GM21390 (cell line): ENCODE measurements around the gene PSAPL1.

Source experiments
- ATAC-seq: cut with Tn5 transposase; IDR thresholded peaks from one replicate; pipeline ENCODE4 v1.9.1; 2021; ENCODE audit not compliant: unreplicated experiment

The PSAPL1 gene

GRCh38 chr4:7397206-7398103 is 37.3 kb downstream of the PSAPL1 start:
- ATAC-seq: no peak

GRCh38 chr4:7396186-7396910 is 38.4 kb downstream of the PSAPL1 start:
- no peak for ATAC-seq

- ATAC-seq: no peak
Observed at GRCh38 chr4:7395645-7396044, 39.1 kb downstream of the PSAPL1 start.

- ATAC-seq: no peak
Observed at GRCh38 chr4:7394681-7395451, 39.9 kb downstream of the PSAPL1 start.

- ATAC-seq: no peak
Observed at GRCh38 chr4:7393601-7394575, 40.8 kb downstream of the PSAPL1 start.

- ATAC-seq: no peak
Observed at GRCh38 chr4:7392438-7393421, 42.0 kb downstream of the PSAPL1 start.

- ATAC-seq: no peak
Observed at GRCh38 chr4:7391637-7392437, 42.9 kb downstream of the PSAPL1 start.

- ATAC-seq: no peak
Observed at GRCh38 chr4:7390906-7391636, 43.7 kb downstream of the PSAPL1 start.

- no peak for ATAC-seq
Observed at GRCh38 chr4:7390336-7390735, 44.4 kb downstream of the PSAPL1 start.

- no peak for ATAC-seq
Observed at GRCh38 chr4:7389719-7390118, 45.0 kb downstream of the PSAPL1 start.

GRCh38 chr4:7389101-7389701 is 45.5 kb downstream of the PSAPL1 start:
- no peak for ATAC-seq

GRCh38 chr4:7388627-7389026 is 46.1 kb downstream of the PSAPL1 start:
- no peak for ATAC-seq

GRCh38 chr4:7387925-7388324 is 46.8 kb downstream of the PSAPL1 start:
- no peak for ATAC-seq

- no peak for ATAC-seq
Observed at GRCh38 chr4:7384929-7385890, 49.5 kb downstream of the PSAPL1 start.

- ATAC-seq: no peak
Observed at GRCh38 chr4:7384003-7384928, 50.5 kb downstream of the PSAPL1 start.
